Rectal smooth muscle tissue (tissue), 1 donor: Measurements from ENCODE around the gene MINDY4B.

Experiments
- H3K27ac ChIP-seq: one replicate; pipeline ENCODE4 v1.7.0; 2013; ENCODE audit warnings: low read depth, low read length, inconsistent platforms
- H3K27me3 ChIP-seq: one replicate; pipeline ENCODE4 v1.7.0; 2013; ENCODE audit warnings: low read length; ENCODE audit not compliant: control insufficient read depth, insufficient read depth
- H3K36me3 ChIP-seq: one replicate; pipeline ENCODE4 v1.7.0; 2013; ENCODE audit warnings: low read length; ENCODE audit not compliant: control insufficient read depth, insufficient read depth
- H3K4me1 ChIP-seq: one replicate; pipeline ENCODE4 v1.7.0; 2013; ENCODE audit warnings: low read length; ENCODE audit not compliant: control insufficient read depth, insufficient read depth
- H3K4me3 ChIP-seq: one replicate; pipeline ENCODE4 v1.7.0; 2013; ENCODE audit warnings: low read length
- H3K9ac ChIP-seq: one replicate; pipeline ENCODE4 v1.7.0; 2013; ENCODE audit warnings: low read length

Gene MINDY4B

DNA sequence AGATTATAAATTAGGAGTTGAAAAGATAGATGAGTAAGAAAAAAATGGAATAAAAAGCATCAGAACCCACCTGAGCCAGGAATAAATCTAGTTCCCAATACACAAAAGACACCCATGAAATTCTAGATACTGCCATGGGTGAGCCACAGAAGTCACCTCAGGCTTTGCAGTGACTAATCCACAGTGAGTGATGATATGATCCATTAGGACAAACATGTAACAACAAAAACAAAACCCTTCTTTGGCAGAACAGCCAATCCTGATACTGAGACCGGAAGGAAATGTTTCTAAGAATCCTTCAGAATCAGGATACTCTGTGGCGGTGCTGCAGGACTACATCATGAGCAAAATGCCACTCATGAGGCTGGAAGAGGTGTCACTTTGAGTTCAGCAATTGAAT lies 15.0 kb upstream of the MINDY4B start:
- no peaks in the 10 kb centered on the region for H3K27me3 ChIP-seq
- H3K27ac ChIP-seq = no peak overlapping the region
- H3K36me3 ChIP-seq = no peaks in the 10 kb centered on the region
- no peak overlapping the region for H3K9ac ChIP-seq
- H3K4me1 ChIP-seq = no peaks in the 10 kb centered on the region
- H3K4me3 ChIP-seq = no peak overlapping the region

DNA sequence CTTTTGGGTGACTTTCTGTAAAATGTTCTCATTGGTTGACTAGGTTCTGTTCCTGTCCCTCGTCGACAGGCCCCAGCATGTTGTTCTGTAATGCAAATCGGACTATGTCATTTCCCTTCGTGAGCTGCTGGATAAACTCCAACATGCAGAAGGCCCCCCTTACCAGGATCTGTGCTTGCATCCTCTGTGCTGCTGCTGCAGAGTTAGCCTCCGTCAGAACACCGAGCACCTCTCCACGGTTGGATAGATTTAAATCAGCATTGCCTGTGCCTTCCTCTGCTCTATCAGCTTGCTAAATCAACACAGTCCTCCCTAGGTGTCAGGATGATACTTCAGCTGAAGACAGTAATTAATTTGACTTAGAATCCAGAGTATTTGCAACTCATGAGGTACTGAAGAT lies 12.7 kb upstream of the MINDY4B start:
- no peaks in the 10 kb centered on the region for H3K4me1 ChIP-seq
- H3K36me3 ChIP-seq = no peaks in the 10 kb centered on the region
- H3K27me3 ChIP-seq = no peaks in the 10 kb centered on the region
- H3K4me3 ChIP-seq = no peak overlapping the region
- no peak overlapping the region for H3K27ac ChIP-seq
- H3K9ac ChIP-seq = no peak overlapping the region

DNA sequence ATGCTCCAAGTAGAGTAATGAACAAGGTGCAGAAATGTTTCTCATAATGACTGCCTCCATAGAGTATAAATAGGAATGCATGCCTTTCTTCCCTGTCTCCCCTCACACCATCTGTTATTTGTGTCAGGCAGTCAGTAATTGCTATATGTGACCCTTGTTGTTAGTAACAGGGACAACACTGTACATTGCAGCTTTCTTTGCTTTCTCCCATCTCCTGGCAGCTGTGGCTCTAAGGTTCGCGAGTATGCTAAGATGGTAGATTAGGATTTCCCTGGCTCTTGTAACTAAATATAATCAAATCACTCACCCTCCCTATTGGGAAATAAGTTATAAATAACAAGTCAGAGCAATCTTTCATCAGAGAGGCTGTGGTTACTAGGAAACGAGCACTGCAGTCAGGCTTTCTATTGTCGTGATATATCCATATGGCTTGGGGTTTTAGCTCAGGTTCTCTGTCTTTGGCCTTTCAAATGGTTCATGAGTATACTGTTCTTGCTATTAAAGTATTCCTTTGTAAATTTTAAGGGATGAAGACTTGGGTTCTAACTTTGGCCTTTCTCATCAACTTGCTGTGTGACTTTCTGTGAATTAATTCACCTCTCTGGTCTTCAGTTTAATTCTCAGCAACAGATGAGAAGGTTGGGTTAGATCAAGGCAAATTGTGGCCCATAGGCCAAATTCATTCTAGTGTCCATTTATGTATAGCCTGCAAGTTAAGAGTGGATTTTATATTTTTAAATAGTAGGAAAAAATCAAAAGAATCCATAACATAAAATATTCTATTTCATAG lies 8.1 kb upstream of the MINDY4B start:
- H3K4me1 ChIP-seq = no peaks in the 10 kb centered on the region
- H3K36me3 ChIP-seq = no peaks in the 10 kb centered on the region

DNA sequence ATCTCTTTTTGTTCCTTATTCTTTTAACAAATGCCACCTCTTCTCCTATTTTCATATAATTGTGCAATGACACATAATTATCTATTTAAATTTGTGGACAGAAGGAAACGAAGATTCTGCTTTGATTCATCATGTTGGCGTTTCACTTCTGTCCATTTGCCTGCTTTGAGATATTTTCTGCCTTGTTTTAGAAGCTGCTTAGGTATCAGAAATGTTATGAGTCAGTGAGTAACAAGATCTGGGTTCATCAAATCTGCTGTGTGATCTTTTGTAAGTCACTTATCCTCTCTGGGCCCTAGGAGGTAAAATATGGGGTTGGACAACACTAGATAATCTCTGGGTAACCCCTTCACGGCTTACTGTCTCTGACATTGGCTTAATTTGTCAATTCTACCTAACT lies 7.3 kb upstream of the MINDY4B start:
- no peaks in the 10 kb centered on the region for H3K4me1 ChIP-seq
- no peaks in the 10 kb centered on the region for H3K36me3 ChIP-seq
- no peak overlapping the region for H3K27ac ChIP-seq
- no peak overlapping the region for H3K4me3 ChIP-seq
- no peak overlapping the region for H3K9ac ChIP-seq
- H3K27me3 ChIP-seq = no peaks in the 10 kb centered on the region

More for the DNA sequence above, 8.1 kb upstream of the MINDY4B start:
- H3K27ac ChIP-seq = no peak overlapping the region
- no peak overlapping the region for H3K4me3 ChIP-seq
- no peak overlapping the region for H3K9ac ChIP-seq
- H3K27me3 ChIP-seq = no peaks in the 10 kb centered on the region

DNA sequence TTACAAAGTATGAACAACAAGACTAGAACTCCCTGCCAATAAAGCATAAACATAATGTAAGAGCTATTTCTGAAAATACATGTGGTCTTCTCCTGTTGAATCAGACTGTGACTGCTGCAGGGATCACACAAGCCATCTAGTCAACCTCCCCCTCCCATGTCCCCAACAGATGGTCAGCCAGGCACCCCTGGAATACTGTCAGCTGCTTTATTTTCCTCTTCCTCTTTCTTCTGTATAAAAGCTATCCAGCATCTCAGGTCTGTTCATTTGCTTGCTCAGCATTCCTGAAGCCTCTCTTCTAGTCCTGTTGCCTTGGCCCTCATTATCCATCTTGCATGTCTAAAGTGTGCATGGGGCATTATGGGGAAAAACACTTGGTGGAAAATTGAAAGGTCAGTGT lies 6.5 kb upstream of the MINDY4B start:
- Histone ChIP-seq H3K27ac (no peak overlapping the region), H3K4me3 (no peak overlapping the region), H3K27me3 (no peaks in the 10 kb centered on the region), H3K9ac (no peak overlapping the region), H3K4me1 (no peaks in the 10 kb centered on the region), H3K36me3 (no peaks in the 10 kb centered on the region)

DNA sequence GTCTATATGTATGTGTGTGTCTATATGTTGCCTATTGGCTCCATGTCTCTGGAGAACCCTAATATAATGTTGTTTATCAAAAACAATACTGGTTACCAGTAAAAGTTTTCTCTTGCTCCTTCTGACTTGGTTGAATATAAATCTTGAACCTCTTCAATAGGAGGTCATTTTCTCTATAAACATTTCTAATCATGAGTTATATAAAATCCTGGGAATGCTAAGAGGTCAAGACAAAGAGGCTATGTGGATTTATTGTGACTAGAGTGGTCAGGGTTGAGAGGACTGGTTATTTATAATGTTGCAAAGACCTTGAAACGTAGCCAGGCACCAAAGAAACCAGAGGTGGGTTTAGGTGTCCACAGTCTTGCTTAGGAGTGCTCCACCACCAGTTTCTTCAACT lies 1.2 kb upstream of the MINDY4B start:
- Histone ChIP-seq H3K27ac (no peak overlapping the region), H3K4me3 (no peak overlapping the region), H3K36me3 (no peaks in the 10 kb centered on the region), H3K9ac (no peak overlapping the region), H3K27me3 (no peaks in the 10 kb centered on the region), H3K4me1 (no peaks in the 10 kb centered on the region)

DNA sequence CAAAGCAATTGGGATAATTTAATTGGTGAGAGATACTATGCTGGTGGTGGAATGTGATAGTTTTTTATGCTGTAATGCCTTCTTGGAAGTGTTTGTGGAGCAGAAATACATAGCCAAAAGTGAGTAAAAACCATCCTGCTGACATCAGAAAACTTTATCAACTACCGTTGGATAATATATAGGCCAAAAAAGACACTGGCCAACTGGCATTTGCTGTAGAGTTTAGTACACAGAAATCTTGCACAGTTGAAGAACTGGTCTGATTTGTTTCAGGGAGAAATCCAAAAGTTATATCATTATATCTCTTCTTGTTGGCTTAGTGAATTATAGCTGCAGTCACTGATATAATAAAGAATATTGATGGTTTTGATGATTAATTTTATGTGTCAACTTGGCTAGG lies 507 bp upstream of the MINDY4B start:
- H3K27me3 ChIP-seq = no peaks in the 10 kb centered on the region
- H3K9ac ChIP-seq = no peak overlapping the region
- no peaks in the 10 kb centered on the region for H3K36me3 ChIP-seq
- H3K4me1 ChIP-seq = no peaks in the 10 kb centered on the region
- H3K4me3 ChIP-seq = no peak overlapping the region
- no peak overlapping the region for H3K27ac ChIP-seq

DNA sequence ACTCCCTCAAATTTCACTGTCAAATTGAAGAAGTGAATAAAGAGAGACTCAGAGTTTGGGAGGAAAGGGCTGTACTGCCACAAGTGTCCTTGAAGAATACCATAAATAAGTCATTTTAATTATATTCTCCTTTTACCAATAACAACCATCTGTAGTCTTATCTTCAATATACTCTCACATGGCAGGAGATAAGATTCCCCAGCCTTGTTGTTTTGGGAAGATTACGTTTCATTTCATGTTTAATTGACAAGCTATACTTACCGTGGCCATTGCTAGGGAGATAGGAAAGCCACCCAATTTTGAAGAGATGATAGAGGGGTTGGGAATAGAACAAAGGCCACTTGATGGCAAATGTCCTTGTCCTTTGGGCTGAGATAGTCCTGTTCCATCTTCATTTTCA lies 2.3 kb downstream of the MINDY4B start:
- no peak overlapping the region for H3K27ac ChIP-seq
- H3K9ac ChIP-seq = no peak overlapping the region
- H3K4me1 ChIP-seq = no peaks in the 10 kb centered on the region
- H3K4me3 ChIP-seq = no peak overlapping the region
- H3K36me3 ChIP-seq = no peaks in the 10 kb centered on the region
- H3K27me3 ChIP-seq = no peaks in the 10 kb centered on the region

DNA sequence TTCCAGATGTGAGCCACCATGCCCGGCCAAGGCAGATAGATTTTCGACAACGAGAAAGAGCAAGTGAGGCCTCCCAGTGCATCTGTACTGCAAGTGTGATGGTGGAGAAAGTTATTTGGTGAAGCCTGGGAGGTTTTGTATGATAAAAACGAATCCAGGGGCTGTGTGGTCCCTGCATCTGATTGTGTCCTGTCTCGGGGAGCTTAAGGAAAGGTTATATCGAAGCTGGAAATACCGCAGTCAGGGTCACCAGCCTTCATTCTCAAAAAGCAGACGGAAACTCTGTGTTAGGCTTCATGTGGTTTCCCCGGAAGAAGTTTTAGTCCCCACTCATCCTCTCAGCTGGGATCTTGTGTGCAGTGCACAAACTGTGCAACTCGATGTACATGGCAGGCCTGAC lies 3.4 kb downstream of the MINDY4B start:
- no peak overlapping the region for H3K9ac ChIP-seq
- H3K4me1 ChIP-seq = no peaks in the 10 kb centered on the region
- H3K36me3 ChIP-seq = no peaks in the 10 kb centered on the region
- H3K27ac ChIP-seq = no peak overlapping the region
- H3K27me3 ChIP-seq = no peaks in the 10 kb centered on the region
- no peak overlapping the region for H3K4me3 ChIP-seq

DNA sequence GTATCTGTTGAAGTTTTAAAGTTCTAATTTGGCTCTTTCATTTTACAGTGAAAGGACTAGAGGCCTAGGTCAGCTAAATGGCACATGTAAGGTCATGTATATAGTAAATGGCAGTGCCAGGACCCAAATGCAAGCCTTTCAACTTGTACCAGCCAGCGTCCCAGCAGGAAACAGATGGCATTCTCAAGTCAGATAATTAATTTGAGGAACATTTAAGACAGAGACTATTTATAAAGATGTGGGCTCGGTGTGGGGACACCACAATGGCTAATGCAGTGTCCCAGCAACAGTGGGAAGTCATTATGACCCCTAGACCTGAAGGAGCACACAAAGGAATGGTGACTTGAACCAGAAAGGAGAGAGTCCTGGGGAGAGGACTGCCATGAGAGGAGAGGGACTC lies 6.1 kb downstream of the MINDY4B start:
- H3K27me3 ChIP-seq = no peaks in the 10 kb centered on the region
- no peak overlapping the region for H3K9ac ChIP-seq
- no peak overlapping the region for H3K4me3 ChIP-seq
- no peaks in the 10 kb centered on the region for H3K4me1 ChIP-seq
- H3K36me3 ChIP-seq = no peaks in the 10 kb centered on the region
- H3K27ac ChIP-seq = no peak overlapping the region

DNA sequence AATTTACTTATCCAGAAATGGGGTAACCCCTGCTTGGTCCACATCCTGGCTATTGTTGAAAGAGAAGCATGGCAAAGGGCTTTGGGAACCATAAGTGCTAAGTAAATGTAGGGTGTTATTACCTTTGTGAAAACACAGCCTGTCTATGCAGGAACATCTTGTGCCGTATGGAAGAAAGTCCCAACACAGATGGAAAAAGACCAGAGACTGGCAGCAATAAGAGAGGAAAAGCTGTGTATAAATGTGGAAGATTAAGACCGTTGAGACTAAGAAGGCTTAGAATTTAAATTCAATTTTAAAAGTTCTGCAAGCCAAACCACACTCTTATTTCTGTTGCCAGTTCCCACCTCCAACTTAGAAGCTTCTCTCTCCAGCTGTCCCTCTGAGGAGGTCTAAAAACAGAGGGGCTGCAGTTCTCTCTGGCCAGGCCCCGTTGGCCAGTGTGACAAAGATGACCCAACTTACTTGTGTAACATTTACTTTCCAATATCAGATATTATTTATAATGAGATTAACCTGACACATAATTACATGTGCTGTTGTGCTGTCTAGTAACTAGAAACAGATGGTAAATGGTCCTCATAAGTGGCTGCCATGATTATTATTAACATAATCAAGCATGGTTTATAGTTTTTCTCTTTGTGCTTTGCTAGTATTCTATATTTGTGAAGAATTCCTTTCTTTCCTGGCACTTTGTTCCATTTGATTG lies 7.0 kb downstream of the MINDY4B start:
- no peaks in the 10 kb centered on the region for H3K4me1 ChIP-seq
- H3K27ac ChIP-seq = no peak overlapping the region
- no peak overlapping the region for H3K9ac ChIP-seq
- no peaks in the 10 kb centered on the region for H3K36me3 ChIP-seq
- no peaks in the 10 kb centered on the region for H3K27me3 ChIP-seq
- no peak overlapping the region for H3K4me3 ChIP-seq

DNA sequence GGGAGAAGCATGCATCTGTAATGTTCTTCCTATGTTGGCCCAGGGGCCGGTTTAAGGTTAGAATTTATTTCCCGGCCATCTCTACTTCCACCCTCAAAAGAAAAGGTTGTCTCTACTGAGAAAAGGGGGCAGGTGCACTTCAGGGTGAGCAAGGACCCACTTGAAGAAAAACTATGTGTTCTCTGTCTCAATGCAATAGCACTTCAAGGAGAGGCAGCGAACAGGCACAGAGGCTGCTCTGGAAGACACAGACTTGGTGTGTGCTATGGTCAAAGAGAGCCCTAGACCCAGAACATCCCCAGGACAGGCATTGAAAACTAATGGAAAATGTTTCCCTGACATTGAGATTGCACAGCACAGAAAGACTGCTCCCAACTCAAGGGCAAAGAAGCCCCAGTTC lies 7.6 kb downstream of the MINDY4B start:
- Histone ChIP-seq H3K27me3 (no peaks in the 10 kb centered on the region), H3K27ac (no peak overlapping the region), H3K36me3 (no peaks in the 10 kb centered on the region), H3K4me3 (no peak overlapping the region), H3K4me1 (no peaks in the 10 kb centered on the region), H3K9ac (no peak overlapping the region)

DNA sequence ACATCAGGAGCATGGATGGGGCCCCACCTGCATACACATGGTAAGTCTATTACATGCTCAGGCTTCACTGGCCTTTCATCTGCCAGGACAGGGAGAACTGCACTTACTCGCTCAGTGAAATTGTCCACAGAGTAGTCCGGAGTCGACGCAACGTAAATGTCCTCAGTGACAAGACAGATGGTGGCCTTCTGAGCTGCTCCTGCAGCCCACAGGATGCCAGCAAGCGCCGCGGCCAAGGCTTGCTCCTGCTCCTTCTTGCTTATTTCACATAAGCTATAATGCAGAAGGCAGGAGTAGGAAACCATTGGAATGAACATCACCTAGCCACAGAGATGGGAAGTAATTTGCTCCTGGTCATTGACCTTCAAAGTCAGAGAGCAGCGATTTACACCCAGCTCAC lies 14.4 kb downstream of the MINDY4B start:
- no peak overlapping the region for H3K27ac ChIP-seq
- no peak overlapping the region for H3K4me3 ChIP-seq

More for the DNA sequence above, 14.4 kb downstream of the MINDY4B start:
- no peaks in the 10 kb centered on the region for H3K4me1 ChIP-seq
- H3K27me3 ChIP-seq = no peaks in the 10 kb centered on the region
- H3K9ac ChIP-seq = no peak overlapping the region
- no peaks in the 10 kb centered on the region for H3K36me3 ChIP-seq
